Heart left ventricle (tissue), 16 donors: Measurements from ENCODE around the gene CYP1A1. TPM values are rescaled to one million over a fixed set of nuclear protein-coding genes. Genes with fewer than 3 reads are reported as not detected.
"Not testable (repeated sequence)": the region's sequence is repeated elsewhere in the genome, so short reads cannot be mapped to it uniquely, and the experiment has no call there.

Experiments used
- ATAC-seq, 4 donors: fragments of 200-7000 bp; cut with Tn5 transposase; one replicate each; pipeline ENCODE4 v1.9.1; 2020 to 2022; ENCODE audit warnings: moderate library complexity in 4 of 4, mild to moderate bottlenecking in 3 of 4, moderate number of reproducible peaks in 1 of 4
- DNase-seq, 5 donors: peaks; one replicate each; pipeline ENCODE4 v3.0.0-alpha.2; 2020
- H3K27ac ChIP-seq, 12 donors: fragments of 200-600 bp; sonication (generic) in 4 of 12; one replicate each; pipeline versions ENCODE4 v1.5.0 to v1.8.0; 2016 to 2022; ENCODE audit warnings: mild to moderate bottlenecking in 2 of 12
- H3K27me3 ChIP-seq, 9 donors: fragments of 200-600 bp; sonication (generic) in 2 of 9; one replicate each; pipeline versions ENCODE4 v1.5.1 to v1.8.0; 2016 to 2022; ENCODE audit warnings: mild to moderate bottlenecking in 3 of 9
- H3K36me3 ChIP-seq, 9 donors: fragments of 200-600 bp; sonication (generic) in 2 of 9; one replicate each; pipeline versions ENCODE4 v1.5.0 to v1.8.0; 2018 to 2022; ENCODE audit warnings: mild to moderate bottlenecking in 2 of 9
- H3K4me1 ChIP-seq, 12 donors: fragments of 200-600 bp; sonication (generic) in 4 of 12; one replicate each; pipeline versions ENCODE4 v1.5.0 to v1.8.0; 2016 to 2022; ENCODE audit warnings: mild to moderate bottlenecking in 3 of 12
- H3K4me3 ChIP-seq, 12 donors: fragments of 200-600 bp; sonication (generic) in 4 of 12; one replicate each; pipeline versions ENCODE4 v1.5.0 to v1.8.0; 2017 to 2022; ENCODE audit warnings: mild to moderate bottlenecking in 9 of 12, moderate library complexity in 4 of 12
- H3K9me3 ChIP-seq, 12 donors: fragments of 200-600 bp; sonication (generic) in 4 of 12; one replicate each; pipeline versions ENCODE4 v1.5.0 to v1.8.0; 2016 to 2022; ENCODE audit warnings: mild to moderate bottlenecking in 1 of 12
- POLR2A ChIP-seq, 2 donors: fragments of 450-650 bp; IDR thresholded peaks; one replicate each; pipeline ENCODE4 v1.6.1; 2017; ENCODE audit warnings: antibody characterized with exemption in 2 of 2, mild to moderate bottlenecking in 2 of 2, moderate library complexity in 2 of 2
- WGBS, 4 donors: extraction: QIAGEN DNeasy Blood & Tissue Kit in 2 of 4; methylation state at CpG; one replicate each; pipeline versions ENCODE4 v1.1.5 to v1.1.7; 2013 to 2018; 5-methylcytosine and 5-hydroxymethylcytosine counted together
- intact Hi-C, 10 donors: fragments of 100-400 bp; cut with DNase I; formaldehyde crosslinking; loops; one replicate each; pipeline versions ENCODE4 v1.11.1 to v1.14.2; 2022
- polyA plus RNA-seq, 2 donors: library from polyadenylated mRNA; stranded (reverse); fragments of 200-250 nt; gene quantifications; one replicate each; pipeline ENCODE4 v1.2.3, GENCODE V29; 2013
- total RNA-seq, 9 donors: library from RNA; depleted of rRNA in 2 of 9; stranded (reverse); fragments of >200 nt in 2 of 9; fragmentation: NEBNext Ultra II Directional in 3 of 9; extraction: Animal tissue kit (Norgen Biotek cat#: 25700) in 3 of 9; gene quantifications; one replicate each; pipeline versions ENCODE4 v1.1.0 to v1.2.4, GENCODE V29; 2016 to 2023
- TF ChIP-seq, protein P1 (sequence below), 12 donors: fragments of 200-600 bp; sonication (generic) in 4 of 12; IDR thresholded peaks; one replicate each; pipeline versions ENCODE4 v1.5.0 to v1.8.0; 2018 to 2022; ENCODE audit warnings: antibody characterized with exemption in 12 of 12, mild to moderate bottlenecking in 5 of 12
- donor health status: ischemic (EF 13 %, LVEDD 7.1; RV severe dilation, severe dysfunction).
- donor health status: healthy with polysubstance abuse.
- donor health status: DM: no; HTN: yes; CAD: no.
- donor health status: DM: no; HTN: no; CAD: no.
- donor health status: ischemic (EF 25% LVEDD 6.9; RV normal size, moderate dysfunction).
- donor health status: ischemic (EF 25% LVEDD 5.7; RV mildly dilated, moderate dysfunction).
- donor health status: healthy.
- donor health status: DM: yes; HTN: yes; CAD: no.
- donor health status: ischemic (EF 35%, LVEDD 5.7; RV mildly dilated, moderate dysfunction).
- donor health status: nonischemic (EF 11% LVEDD 7.7; RV severe dilation, severe dysfunction).
- donor health status: DM: yes; HTN: yes; CAD: no.
- donor health status: PGD.
- donor health status: ischemic (EF 29% LVEDD 5.4; RV normal size, mild dysfunction).
- donor health status: nonischemic (EF 23%, LVEDD 6.1; RV moderate dilation, normal function).

Gene CYP1A1
- total and polyA plus RNA-seq, 11 donors = 0.08 to 0.91 (median 0.32) TPM; not detected in 3

DNA sequence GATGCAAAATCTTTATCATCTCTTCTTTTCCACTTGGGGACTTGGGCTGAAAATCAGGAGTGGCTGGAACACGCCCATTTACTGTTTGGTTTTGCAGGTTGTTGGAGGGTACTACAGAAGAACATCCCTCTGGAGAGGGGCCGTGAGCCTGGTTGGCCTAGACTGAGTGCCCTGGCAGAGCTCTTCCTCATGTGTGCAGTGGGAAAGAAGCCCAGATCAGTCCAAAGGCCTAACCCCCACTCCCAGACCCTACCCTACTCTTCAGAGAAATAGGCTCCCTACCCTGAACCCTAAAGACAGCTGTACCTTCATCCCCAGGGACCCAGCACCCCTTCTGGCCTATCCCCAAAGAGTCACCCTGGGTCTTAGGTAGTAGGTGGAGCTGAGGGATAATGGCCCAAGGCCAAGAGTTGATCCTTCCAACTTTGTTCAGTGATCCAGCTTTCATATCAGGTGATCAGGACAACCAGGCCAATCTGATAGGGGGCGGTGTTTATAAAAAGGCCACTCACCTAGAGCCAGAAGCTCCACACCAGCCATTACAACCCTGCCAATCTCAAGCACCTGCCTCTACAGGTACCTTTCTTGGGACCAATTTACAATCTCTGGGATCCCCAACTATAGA, 23.1 kb upstream of the CYP1A1 start, which contains the start of gene CYP1A2:
Gene CYP1A2 (plus strand): TSS at position 524 of the 625 bp plus-strand sequence. CDS start 894 bp downstream, outside the sequence.
- Histone ChIP-seq H3K4me3 (no peak within 1 kb of the TSS), H3K36me3 (no peaks in the 10 kb centered on the region), H3K27ac (no peak within 1 kb of the TSS), H3K27me3 (no peaks in the 10 kb centered on the region), H3K9me3 (no peaks in the 10 kb centered on the region), H3K4me1 (no peaks in the 10 kb centered on the region)
- ATAC-seq (no peak), DNase-seq (no peak)
- WGBS, 4 donors = 80 to 86% (median 86%) methylated on average over 3 of the region's 3 CpGs
- intact Hi-C loops = no loop called here
- TF ChIP-seq POLR2A (IDR thresholded peaks at IDR 0.05) = no peak
- TF ChIP-seq, protein P1, sequence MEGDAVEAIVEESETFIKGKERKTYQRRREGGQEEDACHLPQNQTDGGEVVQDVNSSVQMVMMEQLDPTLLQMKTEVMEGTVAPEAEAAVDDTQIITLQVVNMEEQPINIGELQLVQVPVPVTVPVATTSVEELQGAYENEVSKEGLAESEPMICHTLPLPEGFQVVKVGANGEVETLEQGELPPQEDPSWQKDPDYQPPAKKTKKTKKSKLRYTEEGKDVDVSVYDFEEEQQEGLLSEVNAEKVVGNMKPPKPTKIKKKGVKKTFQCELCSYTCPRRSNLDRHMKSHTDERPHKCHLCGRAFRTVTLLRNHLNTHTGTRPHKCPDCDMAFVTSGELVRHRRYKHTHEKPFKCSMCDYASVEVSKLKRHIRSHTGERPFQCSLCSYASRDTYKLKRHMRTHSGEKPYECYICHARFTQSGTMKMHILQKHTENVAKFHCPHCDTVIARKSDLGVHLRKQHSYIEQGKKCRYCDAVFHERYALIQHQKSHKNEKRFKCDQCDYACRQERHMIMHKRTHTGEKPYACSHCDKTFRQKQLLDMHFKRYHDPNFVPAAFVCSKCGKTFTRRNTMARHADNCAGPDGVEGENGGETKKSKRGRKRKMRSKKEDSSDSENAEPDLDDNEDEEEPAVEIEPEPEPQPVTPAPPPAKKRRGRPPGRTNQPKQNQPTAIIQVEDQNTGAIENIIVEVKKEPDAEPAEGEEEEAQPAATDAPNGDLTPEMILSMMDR (IDR thresholded peaks at IDR 0.05) = no peak

DNA sequence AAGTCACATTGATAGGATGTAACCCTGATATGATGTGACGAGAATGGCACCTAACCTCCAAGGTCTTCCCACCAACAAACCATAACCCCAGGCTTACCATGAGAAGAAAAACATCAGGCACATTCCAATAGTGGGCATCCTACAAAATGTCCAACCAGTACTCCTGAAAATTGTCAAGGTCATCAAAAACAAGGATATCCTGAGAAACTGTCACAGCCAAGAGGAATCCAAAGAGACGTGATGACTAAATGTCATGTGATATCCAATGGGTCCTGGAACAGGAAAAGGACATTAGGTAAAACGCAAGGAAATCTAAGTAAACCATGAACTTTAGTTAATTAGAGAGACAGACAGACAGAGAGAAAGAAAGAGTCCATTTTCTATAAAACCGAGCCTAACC, 21.1 kb upstream of the CYP1A1 start:
- Histone ChIP-seq H3K4me1 (no peaks in the 10 kb centered on the region), H3K36me3 (no peaks in the 10 kb centered on the region), H3K27ac (no peak overlapping the region), H3K4me3 (no peak overlapping the region), H3K27me3 (no peaks in the 10 kb centered on the region), H3K9me3 (peaks cover 0 to 4% (median 0%) of the 10 kb centered on the region in 12 donors)
- no peak for TF ChIP-seq POLR2A (IDR thresholded peaks at IDR 0.05)
- TF ChIP-seq, protein P1 (IDR thresholded peaks at IDR 0.05) = no peak
- intact Hi-C loops = no loop called here
- ATAC-seq = no peak
- WGBS, 4 donors = 58 to 72% (median 61%) methylated on average over 4 of the region's 4 CpGs
- no peak for DNase-seq

DNA sequence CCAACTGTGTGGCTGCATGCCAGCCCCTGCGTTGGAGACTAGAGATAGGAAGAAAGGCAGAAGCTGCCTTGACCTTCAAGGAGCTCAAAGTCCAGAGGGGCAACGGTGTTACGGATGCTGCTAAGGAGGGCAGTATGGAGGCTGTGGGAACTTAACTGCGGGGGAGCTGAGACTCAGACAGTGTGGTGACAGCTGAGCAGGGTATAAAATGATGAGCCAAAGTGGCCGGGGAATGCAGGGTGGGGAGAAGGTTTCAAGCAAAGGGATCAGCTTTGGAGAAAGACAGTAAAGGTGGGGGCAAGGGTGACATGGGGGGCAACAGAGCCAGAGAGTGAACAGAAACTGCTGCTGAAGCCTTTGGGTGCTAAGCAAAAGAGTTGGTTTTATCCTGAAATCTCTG, 17.1 kb upstream of the CYP1A1 start:
- H3K4me1 ChIP-seq = no peaks in the 10 kb centered on the region
- TF ChIP-seq POLR2A (IDR thresholded peaks at IDR 0.05) = no peak
- TF ChIP-seq, protein P1 (IDR thresholded peaks at IDR 0.05) = no peak
- H3K4me3 ChIP-seq = no peak overlapping the region
- peaks cover 0 to 3% (median 0%) of the 10 kb centered on the region in 9 donors for H3K27me3 ChIP-seq
- no peaks in the 10 kb centered on the region for H3K36me3 ChIP-seq
- intact Hi-C loops = no loop called here
- H3K9me3 ChIP-seq = peaks cover 0 to 4% (median 0%) of the 10 kb centered on the region in 12 donors
- WGBS, 4 donors = 80 to 86% (median 82%) methylated on average over 5 of the region's 5 CpGs
- DNase-seq (no peak), ATAC-seq (no peak)
- no peak overlapping the region for H3K27ac ChIP-seq

DNA sequence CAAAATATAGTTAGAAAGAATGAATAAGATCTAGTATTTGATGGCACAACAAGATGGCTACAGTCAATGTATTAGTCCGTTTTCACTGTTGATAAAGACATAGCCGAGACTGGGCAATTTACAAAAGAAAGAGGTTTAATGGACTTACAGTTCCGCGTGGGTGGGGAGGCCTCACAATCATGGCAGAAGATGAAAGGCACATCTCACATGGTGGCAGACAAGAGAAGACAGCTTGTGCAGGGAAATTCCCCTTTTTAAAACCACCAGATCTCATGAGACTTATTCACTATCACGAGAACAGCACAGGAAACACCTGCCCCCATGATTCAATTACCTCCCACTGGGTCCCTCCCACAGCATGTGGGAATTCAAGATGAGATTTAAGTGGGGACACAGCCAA, 12.9 kb upstream of the CYP1A1 start:
- H3K36me3 ChIP-seq, H3K27ac ChIP-seq, H3K4me3 ChIP-seq, DNase-seq, H3K4me1 ChIP-seq, ATAC-seq, H3K9me3 ChIP-seq, intact Hi-C loops: not testable (repeated sequence)
- WGBS, 4 donors = 60 to 71% (median 65%) methylated on average over 5 of the region's 5 CpGs
- H3K27me3 ChIP-seq = peaks cover 0 to 14% (median 0%) of the 10 kb centered on the region in 9 donors

DNA sequence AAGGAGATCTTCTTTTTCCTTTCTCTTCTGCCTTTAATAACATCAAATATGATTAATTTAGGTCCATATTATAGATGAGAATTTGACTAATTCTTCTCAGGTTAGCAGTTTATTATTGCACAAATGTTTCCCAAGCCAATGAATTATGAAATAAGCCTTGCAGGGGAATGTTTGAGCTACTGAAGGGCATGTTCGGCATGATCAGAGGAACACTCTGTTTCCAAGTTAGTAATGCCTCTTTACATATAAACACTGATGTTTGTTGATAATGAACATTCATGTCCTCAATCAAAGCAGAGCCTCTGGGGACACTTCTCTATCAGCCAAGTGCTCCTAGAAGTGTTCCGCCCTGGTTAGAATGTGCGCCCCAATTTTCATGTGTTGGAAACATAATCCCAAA, 10.0 kb upstream of the CYP1A1 start:
- H3K4me1 ChIP-seq = no peaks in the 10 kb centered on the region
- TF ChIP-seq, protein P1 (IDR thresholded peaks at IDR 0.05) = no peak
- TF ChIP-seq POLR2A (IDR thresholded peaks at IDR 0.05) = no peak
- WGBS, 4 donors = 92 to 94% (median 93%) methylated on average over 3 of the region's 3 CpGs
- H3K36me3 ChIP-seq = no peaks in the 10 kb centered on the region
- no peak overlapping the region for H3K4me3 ChIP-seq
- H3K27me3 ChIP-seq = peaks cover 0 to 30% (median 0%) of the 10 kb centered on the region in 9 donors
- intact Hi-C loops = no loop called here
- H3K27ac ChIP-seq = no peak overlapping the region
- ATAC-seq = no peak
- no peaks in the 10 kb centered on the region for H3K9me3 ChIP-seq
- DNase-seq = no peak
